SK-N-DZ (cell line): ENCODE data around the gene MYBBP1A.
"Not testable (repeated sequence)": the region's sequence is repeated elsewhere in the genome, so short reads cannot be mapped to it uniquely, and the experiment has no call there.

Source experiments
- DNase-seq: peaks from one replicate; pipeline ENCODE4 v3.0.0-alpha.2; 2015; ENCODE audit warnings: low spot score

MYBBP1A gene

DNA sequence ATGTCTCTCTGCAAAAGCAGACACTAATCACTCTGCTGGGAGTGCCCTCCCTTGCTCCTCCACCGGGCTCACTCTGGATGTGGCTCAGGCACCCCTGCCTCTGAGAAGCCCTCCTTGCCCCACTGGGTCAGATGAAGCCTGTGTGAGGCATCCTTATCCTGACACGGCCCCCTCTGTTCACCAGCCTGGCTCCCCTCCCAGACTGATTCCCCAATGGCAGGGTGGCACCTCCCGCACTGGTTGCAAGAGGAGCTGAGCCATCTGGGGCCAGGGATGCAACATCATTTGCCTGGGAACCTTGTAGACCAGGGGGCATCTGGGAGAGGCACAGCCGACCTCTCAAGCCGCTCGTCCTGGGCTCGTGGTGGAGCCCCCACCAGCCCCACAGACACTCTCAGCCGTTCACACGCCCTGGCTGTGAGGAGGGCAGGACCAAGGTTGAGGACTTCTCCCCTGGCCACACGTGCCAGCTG is 35.8 kb upstream of the MYBBP1A start:
- no peak for DNase-seq

DNA sequence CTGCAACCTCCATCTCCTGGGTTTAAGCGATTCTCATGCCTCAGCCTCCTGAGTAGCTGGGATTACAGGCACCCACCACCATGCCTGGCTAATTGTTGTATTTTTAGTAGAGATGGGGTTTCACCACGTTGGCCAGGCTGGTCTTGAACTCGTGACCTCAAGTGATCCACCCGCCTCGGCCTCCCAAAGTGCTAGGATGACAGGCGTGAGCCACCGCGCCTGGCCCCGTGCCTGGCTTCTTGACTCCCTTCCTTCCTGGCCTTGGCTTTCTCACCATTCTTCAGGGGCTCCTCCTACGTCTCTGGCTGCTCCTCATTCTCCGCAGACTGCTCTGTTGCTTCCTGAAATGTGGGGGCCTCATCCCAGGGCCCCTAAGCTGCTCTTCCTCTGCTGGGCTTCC is 34.9 kb upstream of the MYBBP1A start:
- DNase-seq = not testable (repeated sequence)

DNA sequence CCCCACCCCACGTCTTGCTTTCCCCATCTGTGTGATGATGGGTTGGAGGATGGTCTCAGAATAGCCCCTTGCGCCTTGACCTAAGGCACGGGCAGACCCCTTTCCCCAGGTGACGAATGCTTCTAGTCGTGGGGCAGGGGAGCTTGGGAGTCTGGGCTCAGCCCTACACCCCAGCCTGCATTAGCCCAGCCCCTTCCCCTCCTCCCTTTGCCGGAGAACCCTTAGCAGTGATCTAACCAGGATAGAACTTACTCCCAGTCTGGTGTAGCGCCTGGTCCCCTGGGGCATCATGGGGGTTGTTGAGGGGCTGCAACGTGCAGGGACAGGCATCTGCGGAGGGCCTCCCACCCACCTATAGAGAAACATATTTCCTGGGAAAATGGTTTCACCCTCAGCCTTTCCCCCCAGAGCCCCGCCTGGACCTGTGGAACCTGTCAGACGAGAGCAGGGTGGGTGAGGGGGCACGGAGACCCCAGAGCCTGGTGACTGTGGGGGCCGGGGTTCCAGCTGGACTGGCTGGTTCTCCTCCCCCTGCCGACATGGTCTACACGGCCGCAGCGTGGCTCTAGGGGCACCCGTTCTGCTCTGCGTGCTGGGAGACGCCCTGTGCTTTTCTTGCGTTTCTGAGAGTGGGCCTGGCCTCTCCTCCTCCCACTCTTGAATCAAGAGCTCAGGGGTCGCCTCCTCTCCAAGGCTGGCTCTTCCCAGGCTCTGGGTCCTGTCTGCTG is 33.9 kb upstream of the MYBBP1A start:
- DNase-seq = no peak

DNA sequence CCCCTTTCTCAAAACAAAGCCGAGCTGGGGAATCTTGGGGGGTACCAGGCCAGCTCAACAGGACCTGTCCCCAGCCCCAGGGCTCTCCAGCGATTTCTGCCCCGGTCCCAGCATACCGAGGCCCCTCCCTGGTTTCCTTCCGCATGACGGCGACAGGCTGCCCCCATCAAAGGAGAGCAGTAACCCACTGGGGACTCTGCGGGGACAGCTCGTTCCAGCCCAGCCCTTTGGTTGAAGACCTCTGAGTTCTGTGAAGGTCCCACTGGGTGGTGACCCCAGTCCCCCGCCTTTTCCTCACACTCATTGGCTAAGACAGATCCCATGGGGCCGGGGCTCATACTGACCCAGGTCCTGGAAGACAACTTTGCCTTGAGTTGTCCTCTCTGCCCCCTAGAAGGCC is 33.2 kb upstream of the MYBBP1A start:
- DNase-seq = no peak

DNA sequence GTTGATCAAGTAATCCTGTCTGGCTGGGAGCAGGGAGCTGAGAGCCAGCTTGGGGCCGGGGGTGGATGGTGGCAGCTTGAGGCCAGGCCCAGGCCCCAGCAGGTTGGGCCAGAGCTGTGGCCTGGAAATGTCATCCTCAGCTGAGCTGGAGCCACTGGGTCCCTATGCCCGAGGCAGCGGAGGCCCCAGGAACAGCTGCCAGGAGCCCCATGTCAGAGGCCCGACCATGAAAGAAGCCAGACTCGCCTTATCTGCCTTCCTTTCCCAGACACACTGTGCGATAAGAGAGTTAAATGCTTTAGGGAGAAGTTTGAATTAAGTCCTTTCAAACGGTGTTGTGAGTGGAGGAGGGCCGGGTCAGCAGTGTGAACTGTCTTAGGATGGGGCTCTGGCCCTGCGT is 32.6 kb upstream of the MYBBP1A start:
- DNase-seq = peak; percentile 98

DNA sequence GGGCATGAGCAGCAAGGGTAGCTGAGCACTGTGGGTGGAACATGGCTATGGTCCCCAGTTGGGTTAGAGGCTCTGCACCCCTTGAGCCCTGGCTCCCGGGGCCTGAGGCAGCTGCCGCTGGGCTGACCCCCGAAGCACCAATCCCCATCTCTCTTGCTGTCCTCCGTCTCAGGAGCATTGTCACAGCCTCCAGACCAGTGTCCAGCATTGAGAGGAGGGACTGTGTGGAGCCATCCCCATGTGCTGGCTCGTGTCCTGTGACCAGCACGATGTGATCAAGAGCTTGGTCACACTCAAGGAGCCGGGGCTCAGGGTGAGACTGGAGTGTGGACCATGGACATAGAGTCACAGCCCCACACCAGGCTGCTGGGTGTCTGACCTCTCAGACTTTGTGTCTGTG is 32.0 kb upstream of the MYBBP1A start:
- DNase-seq = no peak

DNA sequence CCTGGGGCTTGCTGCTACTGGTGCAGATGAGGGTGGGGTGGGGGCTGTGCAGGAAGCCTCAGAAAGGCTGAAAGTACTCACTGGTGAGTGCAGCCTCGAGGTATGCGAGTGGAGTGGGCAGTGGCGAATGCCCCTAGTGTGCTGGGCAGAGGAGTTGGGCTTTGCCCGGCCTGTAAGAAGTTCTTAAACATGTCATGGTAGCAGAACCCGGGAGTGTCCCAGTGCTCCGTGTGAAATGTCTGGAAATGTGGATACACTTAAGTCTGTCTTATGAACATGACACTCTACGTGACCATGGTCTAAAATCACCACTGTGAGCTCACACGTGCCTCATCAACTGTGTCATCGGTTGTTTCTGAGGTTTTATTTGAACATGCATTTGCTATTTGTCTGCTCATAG is 30.9 kb upstream of the MYBBP1A start:
- no peak for DNase-seq

DNA sequence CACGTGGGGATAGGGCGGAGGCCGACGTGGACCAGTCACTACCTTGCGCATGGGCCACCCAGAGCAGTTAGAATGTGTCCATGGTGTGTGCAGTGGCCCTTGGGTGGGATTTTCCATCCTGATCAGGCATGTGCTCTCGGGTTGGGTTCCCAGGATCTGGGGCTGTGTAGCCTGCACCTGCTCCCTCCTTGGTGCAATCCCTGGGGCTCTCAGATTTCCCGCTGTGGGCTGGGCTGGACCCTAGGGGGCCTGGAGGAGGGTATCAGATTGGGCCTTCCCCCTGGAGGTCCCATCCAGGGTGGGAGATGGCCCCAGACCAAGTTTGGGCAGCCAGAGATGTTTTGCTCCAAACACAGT is 30.4 kb upstream of the MYBBP1A start:
- no peak for DNase-seq

DNA sequence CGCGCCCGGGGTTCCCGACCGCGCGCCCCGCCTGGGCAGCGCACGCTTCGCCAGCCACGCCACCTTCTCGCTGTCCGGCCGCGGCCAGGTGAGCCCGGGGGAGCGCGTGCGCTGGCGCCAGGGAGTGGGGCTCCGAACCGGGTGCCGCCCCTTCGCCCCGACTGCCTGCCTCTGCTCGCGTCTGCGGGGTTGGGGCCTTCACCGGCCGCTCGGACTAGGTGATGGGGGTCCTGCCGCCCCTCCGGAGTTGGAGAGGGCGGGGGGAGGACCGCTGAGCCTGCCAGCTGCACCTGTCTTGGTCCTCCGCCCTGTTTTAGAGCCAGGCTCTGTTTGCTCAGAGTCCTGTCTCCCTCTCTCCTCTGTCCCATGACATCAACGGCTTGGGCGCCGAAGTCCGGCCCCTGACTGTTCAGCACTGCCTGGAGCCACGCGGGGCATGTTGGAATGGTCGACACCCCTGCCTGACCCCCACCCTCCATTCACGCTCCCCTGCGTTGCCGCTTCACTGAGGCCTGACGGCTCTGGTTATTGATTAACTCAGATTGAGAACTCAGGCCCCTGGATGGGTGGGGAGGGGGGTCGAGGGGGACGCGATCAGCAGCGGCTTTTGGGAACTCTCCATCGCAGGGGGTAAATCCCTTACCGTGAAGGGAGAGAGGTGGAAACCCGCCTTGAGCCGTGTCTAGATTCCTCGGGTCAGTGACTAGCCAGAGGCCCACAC is 29.9 kb upstream of the MYBBP1A start:
- no peak for DNase-seq

DNA sequence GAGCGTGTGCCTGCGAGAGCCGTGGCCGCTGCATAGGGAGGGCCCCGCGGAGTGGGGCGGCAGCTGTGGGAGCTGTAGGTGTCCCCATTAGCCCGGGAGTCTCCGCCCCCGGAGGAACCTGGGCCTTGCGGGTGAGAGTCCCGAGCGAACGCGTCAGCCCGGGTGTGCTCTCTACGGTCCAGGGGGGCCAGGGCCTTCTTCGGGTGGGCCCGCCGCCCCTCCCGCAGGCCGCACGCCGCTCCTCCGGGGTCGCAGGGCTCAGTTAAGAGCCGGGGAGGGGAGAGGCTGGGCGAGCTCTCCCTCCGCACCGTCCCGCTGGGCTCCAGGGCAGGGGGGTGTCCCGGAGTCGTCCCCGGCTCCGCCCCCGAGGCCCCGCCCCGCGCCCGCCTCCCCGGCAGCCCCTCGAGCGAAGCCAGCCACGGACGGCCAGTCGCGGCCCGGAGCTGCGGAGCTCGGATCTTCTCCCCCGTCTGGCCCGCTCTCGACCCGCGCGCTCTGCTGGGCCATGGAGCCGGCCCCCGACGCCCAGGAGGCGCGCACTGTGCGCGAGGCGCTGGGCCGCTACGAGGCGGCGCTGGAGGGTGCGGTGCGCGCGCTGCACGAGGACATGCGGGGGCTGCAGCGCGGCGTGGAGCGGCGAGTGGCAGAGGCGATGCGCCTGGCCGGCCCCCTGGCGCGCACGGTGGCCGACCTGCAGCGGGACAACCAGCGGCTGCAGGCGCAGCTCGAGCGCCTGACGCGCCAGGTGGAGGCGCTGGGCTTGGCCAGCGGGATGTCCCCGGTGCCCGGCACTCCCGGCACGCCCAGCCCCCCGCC is 29.1 kb upstream of the MYBBP1A start, which contains the start of gene SMTNL2:
TSS of gene SMTNL2 (plus strand) at position 429 of the 816 bp plus-strand sequence. CDS start at position 506, 77 bp downstream.
- no peak for DNase-seq

DNA sequence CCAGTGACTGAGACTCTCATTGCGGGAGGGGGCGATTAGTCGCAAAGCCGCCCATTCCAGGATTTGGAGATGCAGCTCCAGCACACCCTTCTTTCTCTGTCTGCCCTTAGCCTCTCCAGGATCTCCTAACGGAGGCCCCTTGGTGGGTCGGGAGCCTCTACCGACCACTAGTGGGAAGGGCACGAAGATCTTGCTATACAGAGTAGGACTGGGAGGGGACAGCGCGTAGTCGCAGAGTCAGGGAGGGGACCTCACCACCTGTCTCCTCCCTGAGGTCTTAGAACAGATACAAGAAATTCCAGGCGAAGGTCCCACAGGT is 28.6 kb upstream of the MYBBP1A start:
- DNase-seq = peak; percentile 75

DNA sequence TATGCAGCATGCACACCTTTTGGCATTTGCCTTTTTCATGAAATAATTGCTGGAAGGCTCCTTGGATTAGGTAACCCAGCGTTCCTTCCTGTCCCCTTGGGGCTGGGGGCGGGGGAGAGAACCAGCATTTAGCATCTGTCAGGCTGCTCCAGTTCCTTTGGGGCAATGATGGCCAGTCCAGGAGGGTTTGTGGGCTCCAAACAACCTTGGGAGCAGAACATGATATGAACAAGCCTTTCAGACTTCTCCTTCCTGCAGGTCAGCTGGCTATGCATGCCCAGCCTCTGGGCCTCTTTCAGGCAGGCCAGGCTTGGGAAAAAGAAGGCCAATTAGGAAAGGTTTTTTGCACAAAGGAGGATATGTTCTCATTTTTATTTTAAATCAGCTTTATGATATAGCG is 28.0 kb upstream of the MYBBP1A start:
- DNase-seq = no peak

DNA sequence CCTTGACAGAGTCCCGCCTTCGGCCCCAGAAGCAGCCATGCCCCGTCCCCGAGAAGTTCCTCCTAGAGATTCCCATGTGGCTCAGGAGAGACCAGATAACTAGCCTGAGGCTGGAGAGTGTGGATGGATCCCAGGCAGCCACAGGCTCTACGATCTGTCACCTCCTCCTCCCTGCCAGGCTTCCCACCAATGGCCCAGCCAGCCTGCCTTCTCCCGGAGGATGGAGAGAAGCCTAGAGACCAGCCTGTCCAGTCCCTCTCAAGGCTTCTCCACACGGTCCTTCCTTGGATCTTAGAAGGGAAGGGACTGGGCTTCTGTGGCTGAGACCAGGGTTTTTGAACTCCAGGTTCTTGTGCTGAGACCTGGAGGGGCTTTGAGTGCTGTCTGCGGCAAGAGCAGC is 27.5 kb upstream of the MYBBP1A start:
- no peak for DNase-seq

DNA sequence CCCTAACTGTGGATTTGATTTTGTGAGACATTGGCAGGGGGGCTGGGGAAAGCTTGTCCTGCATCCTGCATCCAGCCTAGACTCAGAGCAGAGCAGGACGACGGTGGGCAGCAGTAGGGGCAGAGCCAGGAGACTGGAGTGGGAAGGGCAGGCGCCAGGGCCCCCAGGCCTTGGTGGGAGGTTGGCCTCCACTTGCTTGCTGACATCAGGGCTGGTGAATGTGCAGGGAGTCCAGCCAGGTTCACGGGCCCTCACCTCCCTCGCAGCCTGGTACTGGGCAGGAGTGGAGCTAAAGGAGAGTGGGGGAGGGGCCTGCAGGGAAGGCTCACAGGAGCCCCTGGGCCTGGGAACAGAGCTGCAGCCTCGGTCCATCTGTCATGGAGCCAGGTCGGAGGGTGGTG is 26.9 kb upstream of the MYBBP1A start:
- no peak for DNase-seq

DNA sequence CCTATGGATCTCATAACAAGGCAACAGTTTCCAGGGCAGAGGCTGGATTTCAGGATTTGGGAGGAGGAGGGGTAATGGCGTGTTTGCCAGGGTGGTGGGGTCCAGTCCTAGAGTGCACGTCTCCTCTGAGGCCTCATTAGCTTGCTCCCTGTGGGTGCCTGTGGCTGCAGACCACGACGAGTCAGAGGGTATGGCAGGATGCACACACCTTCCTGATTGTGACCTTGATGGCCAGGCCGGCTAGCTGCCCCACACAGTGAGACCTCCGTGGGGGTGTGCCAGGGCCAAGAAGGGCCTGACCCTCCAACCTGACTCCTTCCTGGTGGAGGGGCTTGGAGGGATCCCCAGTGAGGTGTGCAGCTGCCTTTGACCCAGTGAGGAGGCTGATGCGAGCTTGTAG is 25.1 kb upstream of the MYBBP1A start:
- no peak for DNase-seq

DNA sequence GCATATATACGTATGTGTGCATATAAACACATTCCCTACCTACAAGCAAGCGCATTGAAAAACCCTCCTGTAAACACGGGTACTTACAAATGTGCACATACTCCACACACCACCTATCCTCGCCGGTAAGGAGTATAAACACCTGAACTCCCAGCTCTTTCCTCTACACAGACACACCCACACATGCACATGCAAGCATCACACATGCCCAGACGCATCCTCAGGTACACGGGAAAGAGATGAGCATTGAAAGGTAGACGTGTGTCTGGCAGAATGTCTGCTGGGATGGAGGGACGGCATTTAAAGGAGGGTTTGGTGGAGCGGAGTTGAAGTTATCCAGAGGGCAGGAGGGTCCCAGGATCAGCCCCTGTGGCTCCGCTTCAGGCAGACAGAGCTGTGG is 24.5 kb upstream of the MYBBP1A start:
- no peak for DNase-seq

DNA sequence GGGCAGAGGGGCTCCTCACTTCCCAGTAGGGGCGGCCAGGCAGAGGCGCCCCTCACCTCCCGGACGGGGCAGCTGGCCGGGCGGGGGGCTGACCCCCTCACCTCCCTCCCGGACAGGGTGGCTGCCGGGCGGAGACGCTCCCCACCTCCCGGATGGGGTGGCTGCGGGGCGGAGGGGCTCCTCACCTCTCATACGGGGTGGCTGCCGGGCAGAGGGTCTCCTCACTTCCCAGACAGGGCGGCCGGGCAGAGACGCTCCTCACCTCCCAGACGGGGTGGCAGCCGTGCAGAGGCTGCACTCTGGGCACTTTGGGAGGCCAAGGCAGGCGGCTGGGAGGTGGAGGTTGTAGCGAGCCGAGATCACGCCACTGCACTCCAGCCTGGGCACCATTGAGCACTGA is 23.2 kb upstream of the MYBBP1A start:
- DNase-seq = not testable (repeated sequence)

DNA sequence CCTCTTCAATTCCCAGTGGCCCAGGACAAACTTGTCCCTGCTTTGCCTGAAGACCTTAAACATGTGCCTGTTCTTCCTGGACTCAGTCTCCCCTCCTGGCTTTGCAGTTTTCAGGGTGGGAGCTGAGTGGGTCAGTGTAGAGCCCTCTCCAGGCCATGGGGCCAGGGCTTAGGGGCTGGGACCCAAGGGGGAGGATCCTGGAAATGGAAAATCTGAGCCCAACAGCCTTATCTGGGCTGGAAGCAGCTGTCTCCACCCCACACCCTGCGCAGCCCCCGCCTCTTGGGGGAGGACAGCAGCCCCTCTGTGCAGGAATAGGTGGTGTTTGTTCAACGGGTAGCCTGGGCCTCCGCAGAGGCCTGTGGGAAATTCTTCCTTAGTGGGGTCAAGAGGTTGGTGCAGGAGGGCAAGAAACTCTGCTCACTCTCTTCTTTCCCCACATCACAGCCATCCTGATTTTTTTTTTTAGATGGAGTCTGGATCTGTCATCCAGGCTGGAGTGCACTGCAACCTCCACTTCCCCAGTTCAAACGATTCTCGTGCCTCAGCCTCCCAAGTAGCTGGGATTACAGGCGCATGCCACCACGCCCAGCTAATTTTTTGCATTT is 22.3 kb upstream of the MYBBP1A start:
- DNase-seq = no peak

DNA sequence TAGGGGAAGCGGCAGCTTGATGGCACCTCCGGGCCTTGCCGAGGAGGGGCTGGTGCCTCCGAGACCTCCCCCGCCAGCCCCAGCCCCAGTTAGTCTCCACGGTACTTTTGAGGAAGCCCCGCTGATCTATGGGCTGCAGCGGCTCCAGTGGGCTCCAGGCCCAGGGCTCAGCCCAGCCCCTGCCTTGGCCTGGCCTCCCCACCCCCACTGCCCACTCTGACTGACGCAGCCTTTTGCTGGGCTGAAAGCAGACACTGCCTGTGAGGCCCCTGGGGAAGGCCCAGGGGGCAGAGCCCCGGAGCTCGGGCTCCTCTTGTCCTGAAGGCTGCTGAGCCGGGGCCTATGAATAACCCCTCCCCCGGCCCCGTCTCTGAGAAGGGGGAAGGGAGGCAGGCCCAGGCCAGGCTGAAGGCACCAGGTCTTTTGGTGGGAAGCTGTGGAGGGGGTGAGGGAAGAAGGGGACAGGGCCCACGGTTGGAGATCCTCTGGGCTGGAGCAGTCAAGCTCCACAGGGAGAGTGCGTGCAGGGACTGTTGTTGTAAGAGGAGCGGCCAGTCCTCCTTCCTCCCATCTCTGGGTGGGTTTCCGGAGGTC is 21.6 kb upstream of the MYBBP1A start:
- DNase-seq = peak; percentile 79

DNA sequence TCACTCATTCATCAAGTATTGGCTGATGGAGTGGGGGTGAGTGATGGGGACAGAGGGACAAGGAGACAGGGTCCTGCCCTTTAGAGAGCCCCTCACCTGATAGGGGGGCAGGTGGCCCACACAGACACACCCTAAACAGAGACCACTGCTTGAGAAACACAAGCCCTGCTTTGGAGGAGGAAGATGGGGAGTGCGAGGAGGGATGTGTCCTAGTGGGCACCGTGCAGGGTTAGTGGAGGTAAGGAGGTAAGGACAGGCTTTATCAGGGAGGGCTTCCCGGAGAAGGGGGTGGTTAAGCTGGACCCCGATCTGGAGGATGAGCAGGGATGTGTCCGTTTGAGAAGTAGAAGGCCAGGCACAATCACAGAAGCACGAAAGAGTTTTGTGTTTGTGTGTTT is 21.0 kb upstream of the MYBBP1A start:
- no peak for DNase-seq

DNA sequence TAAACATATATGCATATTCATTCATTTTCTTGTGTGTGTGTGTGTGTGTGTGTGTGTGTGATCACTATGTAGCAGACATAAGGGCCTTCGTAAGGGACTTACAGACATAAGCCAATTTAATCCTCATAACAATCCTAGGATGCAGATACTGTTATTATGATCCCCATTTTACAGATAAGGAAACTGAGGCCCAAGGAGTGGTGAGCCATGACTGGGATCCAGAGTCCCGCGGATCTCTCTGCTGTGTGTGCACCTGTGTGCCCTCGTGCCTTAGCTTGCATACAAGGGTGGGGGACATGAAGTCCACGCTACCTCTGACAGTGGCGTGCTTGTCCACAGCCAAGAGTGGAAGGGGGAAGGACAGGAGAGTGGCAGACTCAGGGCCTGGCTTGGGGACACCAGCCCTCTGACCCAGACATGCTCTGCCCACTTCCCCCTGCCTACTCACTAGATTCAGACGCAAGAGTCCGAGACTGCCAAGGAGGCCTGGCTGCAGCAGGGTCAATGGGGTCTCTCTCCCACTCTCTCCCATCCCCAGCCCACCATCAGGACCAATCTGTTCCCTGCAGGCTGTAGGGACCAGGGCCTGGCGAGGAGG is 19.4 kb upstream of the MYBBP1A start:
- DNase-seq = no peak
